ENCODE measurements around the gene SNX32.
"Not testable (repeated sequence)": the region's sequence is repeated elsewhere in the genome, so short reads cannot be mapped to it uniquely, and the experiment has no call there.

SNX32 gene

DNA sequence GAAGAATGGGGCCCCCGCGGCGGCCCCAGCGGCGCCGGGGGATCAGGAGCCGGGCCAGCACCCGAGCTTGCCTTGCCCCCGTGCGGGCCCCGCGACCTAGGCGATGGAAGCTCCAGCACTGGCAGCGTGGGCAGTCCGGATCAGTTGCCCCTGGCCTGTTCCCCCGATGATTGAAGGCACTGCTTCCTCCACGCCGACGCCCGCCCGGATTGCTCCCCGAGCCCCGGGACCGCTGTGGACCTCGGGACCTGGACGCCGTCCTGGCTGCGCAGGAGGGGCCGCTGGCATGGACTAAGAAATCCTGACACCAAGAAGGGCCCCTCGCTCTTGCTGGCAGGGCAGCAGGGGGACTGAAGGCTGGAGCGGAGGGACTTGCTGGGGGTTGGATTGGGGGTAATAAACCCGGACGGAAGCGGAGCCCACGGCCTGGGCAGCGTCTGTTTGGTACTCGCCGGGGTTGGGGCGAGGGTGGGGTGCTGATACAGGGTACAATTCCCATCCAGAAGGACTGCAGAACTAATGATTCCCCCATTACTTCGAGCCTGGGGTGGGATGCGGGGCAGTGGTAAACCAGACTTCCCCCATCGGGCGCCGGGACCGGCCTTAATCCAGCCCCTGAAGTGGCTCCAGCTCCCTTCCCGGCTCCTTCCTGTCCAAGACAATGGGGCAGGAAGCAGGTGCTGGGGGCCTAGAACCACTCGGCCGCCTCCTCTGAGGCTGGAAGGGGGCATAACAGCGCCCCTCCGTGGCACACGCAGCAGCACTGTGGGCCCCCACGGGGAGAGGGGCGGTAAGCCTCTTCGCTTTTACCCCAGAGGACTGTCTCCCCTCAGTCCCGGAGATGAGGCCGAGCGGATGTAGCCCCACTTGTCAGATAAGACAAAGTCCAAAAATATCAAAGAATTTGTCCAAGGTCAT lies 57.7 kb downstream of the SNX32 start:
- Mint-ChIP-seq H3K27me3 (no peaks in the 10 kb centered on the region), H3K36me3 (peaks cover 14% of the 10 kb centered on the region), H3K4me3 (peak overlapping the region; percentile 81), H3K27ac (peak overlapping the region; percentile 42), H3K4me1 (peaks cover 64% of the 10 kb centered on the region), H3K9me3 (no peaks in the 10 kb centered on the region)

DNA sequence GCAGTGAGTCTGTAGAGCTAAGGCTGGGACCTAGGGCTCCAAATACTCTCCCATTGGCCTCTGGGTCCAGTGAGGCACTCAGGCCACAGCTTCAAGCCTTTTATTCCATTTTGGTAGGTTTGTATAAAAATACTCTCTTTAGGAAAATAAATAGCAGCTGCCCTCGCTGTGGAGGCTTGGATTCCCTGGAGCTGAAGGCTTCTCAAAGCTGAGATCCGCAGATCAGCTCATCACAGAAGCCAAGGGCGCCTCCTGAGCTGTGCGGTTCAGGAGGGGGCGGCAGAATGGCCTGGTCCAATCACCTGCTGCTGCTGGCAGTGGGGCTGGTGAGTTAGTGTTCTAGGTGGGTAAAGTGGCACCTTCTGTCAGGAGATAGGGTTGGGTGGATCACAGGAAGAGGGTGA lies 58.4 kb downstream of the SNX32 start:
- Mint-ChIP-seq H3K4me1 (peaks cover 64% of the 10 kb centered on the region), H3K4me3 (peak overlapping the region; percentile 81), H3K36me3 (peaks cover 18% of the 10 kb centered on the region), H3K27ac (peak overlapping the region; percentile 97)
- H3K27me3 Mint-ChIP-seq, H3K9me3 Mint-ChIP-seq: not testable (repeated sequence)

DNA sequence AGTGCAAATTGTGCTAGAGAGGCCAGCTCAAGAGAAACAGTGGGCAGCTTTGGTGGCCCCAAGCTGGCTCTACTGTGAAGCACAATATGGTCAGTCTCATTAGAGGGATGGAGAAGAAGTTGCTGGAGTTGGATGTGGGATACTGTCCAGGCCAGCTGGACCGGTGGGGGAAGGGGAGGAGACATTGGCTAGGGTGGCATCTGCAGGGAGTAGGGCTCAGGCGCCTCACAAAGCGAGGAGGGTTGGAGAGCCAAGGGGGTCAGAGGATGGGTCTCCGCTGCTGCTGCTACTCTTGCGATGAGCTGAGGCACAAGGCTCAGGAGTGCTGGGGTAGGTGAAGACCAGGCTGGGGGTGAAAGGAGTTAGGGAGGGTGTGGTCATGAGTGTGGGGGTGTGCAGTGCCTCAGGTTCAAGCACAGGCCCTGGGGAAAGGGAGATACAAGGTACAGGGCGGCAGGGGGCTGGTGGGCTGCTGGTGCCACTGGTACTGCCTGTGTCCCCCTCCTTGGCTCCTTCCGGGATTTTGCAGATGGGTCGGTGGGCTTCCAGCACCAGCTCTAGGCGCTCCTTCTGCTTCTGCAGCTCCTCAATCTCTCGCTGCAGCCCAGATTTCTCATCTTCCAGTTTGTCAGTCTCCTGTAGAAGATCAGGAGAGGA lies 59.0 kb downstream of the SNX32 start:
- Mint-ChIP-seq H3K36me3 (peaks cover 19% of the 10 kb centered on the region), H3K4me1 (peaks cover 69% of the 10 kb centered on the region), H3K9me3 (no peaks in the 10 kb centered on the region), H3K4me3 (peak overlapping the region; percentile 81), H3K27me3 (no peaks in the 10 kb centered on the region), H3K27ac (peak overlapping the region; percentile 97)

DNA sequence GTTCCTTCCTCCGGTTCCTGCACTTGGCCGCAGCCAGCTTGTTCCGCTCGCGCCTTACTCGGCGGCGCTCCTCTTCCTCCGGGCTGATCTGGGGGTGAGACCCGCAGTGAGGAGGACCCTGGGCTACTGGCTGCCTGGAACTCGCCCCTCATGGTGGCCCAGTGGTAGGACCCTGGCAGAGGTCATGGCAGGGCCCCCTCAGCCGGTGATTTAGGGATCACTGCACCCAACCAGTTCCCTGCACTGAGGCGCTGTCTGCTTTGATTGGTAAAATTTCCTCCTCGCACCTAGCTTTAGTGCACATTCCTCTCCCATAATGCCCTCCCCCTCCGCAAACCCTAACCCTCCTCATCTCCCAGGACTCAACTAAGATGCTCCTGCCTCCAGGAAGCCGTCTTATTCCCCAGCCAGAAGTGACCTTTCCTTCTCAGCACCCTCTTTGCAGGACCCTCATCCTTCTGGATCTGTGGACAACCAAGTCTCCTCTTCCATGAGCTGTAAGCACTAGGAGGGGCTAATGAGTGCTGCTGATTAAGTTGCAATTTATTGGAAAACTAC lies 60.4 kb downstream of the SNX32 start:
- H3K27me3 Mint-ChIP-seq: no peaks in the 10 kb centered on the region
- H3K27ac Mint-ChIP-seq: peak overlapping the region; percentile 18

DNA sequence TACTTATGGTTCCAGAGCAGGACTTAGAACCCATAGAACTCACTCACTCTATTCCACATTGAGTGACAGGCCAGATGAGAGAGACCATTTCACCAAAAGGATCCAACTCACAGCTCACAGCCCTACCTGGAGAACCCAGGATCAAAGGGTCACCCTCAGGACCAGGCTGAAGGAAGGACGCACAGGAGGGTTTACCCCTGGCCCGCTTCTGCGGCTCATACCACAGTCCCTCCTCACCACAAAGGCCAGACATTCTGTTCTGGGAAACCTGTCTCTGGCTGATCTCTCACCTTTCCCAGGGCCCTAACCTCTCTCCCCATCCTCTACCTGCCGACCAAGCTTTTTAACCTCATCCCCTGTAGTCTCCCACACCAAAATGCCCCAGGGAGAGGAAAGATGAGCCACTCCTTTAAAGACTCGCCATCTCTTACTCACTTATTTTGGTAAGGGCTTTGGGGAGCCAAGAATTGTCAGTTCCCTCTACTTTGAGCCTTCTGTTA lies 61.8 kb downstream of the SNX32 start:
- Mint-ChIP-seq H3K36me3 (peaks cover 22% of the 10 kb centered on the region), H3K27me3 (no peaks in the 10 kb centered on the region), H3K4me1 (peaks cover 53% of the 10 kb centered on the region), H3K9me3 (no peaks in the 10 kb centered on the region), H3K4me3 (peak overlapping the region; percentile 24), H3K27ac (peak overlapping the region; percentile 85)

More for the DNA sequence above, 60.4 kb downstream of the SNX32 start:
- peak overlapping the region; percentile 81 for H3K4me3 Mint-ChIP-seq
- H3K36me3 Mint-ChIP-seq: peaks cover 22% of the 10 kb centered on the region
- no peaks in the 10 kb centered on the region for H3K9me3 Mint-ChIP-seq
- H3K4me1 Mint-ChIP-seq: peaks cover 65% of the 10 kb centered on the region

DNA sequence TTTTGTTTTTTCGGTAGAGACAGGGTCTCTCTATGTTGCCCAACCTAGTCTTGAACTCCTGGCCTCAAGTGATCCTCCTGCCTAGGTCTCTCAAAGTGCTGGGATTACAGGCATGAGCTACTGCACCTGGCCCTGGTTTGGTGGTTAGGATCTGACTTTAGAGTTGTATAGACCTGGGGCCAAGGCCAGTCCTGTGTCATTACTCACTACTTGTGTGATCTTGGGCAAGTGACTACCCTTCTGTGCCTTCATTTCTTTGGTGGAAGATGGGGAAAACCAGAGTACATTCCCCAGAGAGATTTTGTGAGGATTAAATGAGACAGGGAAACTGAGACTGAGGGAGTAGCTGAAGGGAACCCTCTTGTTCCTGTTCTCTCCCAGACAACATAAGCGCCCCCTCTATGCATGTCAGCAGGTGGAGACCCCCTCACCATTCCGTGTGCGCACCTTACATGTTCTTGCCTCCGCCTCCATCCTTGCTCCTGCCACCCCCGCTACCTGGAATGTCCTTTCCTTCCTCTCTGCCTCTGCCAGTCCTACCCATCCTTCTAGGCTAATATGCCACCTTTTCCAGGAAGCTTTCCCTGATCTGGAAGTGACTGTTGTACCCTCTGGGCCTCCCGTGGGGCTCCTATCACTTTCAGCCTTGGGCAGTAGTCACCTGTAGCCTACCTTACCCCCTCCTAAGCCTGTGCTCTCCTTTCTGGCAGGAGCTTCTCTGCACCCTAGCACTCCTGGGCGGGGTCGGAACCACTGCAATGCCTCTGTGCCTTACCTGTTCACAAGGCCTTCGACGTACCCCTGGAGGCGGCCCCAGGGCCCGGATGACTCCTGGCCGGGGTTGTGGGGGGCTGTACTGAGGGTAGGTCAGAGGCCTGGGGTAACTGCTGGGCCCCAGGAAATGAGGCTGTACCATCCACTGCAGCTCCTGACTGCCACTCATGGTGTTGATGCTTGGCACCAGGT lies 62.6 kb downstream of the SNX32 start:
- H3K4me3 Mint-ChIP-seq: peak overlapping the region; percentile 24

DNA sequence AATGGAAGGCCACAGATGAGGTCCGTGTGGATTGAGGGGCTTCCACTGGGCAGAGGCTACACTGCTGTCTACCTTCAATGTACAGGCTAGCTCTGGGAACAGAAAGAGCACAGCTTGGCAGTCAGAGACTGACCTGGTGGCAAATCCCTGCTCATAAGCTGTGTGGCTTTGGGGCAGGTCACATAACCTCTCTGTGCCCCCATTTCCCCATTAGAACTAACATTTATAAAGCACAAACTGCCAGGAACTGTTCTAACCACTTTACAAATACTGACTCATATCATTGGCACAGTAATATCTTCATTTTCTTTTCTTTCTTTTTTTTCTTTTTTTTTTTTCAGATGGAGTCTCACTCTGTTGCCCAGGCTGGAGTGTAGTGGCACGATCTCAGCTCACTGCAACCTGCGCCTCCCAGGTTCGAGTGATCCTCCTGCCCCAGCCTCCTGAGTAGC lies 63.3 kb downstream of the SNX32 start:
- peak overlapping the region; percentile 70 for H3K27ac Mint-ChIP-seq
- no peaks in the 10 kb centered on the region for H3K9me3 Mint-ChIP-seq
- peaks cover 22% of the 10 kb centered on the region for H3K36me3 Mint-ChIP-seq
- peak overlapping the region; percentile 65 for H3K4me3 Mint-ChIP-seq
- no peaks in the 10 kb centered on the region for H3K27me3 Mint-ChIP-seq
- H3K4me1 Mint-ChIP-seq: peaks cover 59% of the 10 kb centered on the region

More for the DNA sequence above, 62.6 kb downstream of the SNX32 start:
- no peaks in the 10 kb centered on the region for H3K27me3 Mint-ChIP-seq
- peaks cover 22% of the 10 kb centered on the region for H3K36me3 Mint-ChIP-seq
- peak overlapping the region; percentile 8 for H3K27ac Mint-ChIP-seq
- H3K9me3 Mint-ChIP-seq: no peaks in the 10 kb centered on the region
- H3K4me1 Mint-ChIP-seq: peaks cover 60% of the 10 kb centered on the region

DNA sequence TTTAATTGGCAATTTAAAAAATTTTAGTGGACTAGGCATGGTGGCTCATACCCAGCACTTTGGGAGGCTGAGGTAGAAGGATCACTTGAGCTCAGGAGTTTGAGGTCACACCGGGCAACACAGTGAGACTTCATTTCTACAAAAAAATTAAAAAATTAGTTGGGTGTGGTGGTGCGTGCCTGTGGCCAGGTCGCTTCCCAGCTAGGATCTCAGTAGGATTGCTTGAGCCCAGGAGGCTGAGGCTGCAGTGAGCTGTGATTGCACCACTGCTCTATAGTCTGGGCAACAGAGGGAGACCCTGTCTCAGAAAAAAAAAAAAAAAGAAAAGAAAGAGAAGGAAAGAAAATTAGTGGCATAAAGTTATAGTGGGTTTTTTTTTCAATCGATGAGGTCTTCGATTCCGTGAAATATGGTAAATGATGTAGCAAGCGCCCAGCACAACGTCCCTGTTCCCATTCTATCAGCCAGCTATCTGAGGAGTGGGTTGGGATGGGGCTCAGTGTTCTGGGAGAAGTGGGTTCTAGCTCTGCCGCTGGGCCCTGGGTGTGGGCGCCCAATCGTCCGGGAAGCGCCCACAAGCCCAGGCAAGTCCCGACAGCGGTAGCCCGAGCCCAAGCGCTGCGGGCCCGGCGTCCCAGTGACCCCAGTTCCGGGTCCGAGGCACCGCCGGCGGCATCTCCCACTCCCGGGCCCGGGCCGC lies 65.0 kb downstream of the SNX32 start:
- H3K27ac Mint-ChIP-seq: peak overlapping the region; percentile 97
- no peaks in the 10 kb centered on the region for H3K9me3 Mint-ChIP-seq
- H3K4me1 Mint-ChIP-seq: peaks cover 41% of the 10 kb centered on the region
- H3K36me3 Mint-ChIP-seq: peaks cover 15% of the 10 kb centered on the region
- H3K4me3 Mint-ChIP-seq: peak overlapping the region; percentile 93
- no peaks in the 10 kb centered on the region for H3K27me3 Mint-ChIP-seq

DNA sequence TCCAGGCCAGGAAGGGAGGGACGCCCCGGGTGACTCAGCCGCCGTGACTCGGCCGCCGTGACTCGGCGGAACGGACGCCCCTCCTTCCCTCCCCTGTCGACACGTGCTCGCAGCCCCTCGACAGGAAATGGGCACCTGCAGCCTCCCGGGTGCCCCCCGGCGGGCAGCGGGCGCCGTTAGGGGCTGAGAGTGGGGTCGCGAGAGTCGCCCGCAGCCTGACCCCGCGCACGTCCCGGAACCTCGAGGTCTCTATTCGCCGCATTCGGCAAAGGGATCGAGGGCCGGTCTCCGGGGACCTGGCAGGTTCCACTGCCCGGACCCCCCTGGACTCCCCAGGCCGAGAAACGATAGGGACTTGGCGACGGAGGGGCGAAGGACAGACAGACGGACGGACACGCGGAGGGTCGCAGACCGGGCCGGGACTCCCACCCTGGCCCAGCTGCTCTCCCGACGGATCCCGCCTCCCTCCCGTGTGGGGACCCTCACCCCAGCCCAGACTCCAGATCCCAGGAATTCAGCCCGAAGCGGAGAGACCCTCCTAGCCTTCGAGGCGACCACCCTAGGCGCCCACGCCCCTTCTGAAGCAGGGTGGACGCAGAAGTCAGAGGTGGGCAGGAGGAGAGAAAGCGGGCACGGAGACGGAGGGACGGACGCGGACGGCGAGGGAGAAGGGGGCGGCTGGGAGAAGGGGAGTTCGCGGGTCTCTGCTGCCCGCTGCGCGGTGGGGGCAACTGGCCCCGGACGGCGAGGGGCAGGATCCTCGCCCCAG lies 65.8 kb downstream of the SNX32 start:
- peaks cover 13% of the 10 kb centered on the region for H3K36me3 Mint-ChIP-seq
- H3K27me3 Mint-ChIP-seq: no peaks in the 10 kb centered on the region
- peak overlapping the region; percentile 93 for H3K4me3 Mint-ChIP-seq
- H3K27ac Mint-ChIP-seq: peak overlapping the region; percentile 93
- H3K9me3 Mint-ChIP-seq: no peaks in the 10 kb centered on the region
- peaks cover 35% of the 10 kb centered on the region for H3K4me1 Mint-ChIP-seq

DNA sequence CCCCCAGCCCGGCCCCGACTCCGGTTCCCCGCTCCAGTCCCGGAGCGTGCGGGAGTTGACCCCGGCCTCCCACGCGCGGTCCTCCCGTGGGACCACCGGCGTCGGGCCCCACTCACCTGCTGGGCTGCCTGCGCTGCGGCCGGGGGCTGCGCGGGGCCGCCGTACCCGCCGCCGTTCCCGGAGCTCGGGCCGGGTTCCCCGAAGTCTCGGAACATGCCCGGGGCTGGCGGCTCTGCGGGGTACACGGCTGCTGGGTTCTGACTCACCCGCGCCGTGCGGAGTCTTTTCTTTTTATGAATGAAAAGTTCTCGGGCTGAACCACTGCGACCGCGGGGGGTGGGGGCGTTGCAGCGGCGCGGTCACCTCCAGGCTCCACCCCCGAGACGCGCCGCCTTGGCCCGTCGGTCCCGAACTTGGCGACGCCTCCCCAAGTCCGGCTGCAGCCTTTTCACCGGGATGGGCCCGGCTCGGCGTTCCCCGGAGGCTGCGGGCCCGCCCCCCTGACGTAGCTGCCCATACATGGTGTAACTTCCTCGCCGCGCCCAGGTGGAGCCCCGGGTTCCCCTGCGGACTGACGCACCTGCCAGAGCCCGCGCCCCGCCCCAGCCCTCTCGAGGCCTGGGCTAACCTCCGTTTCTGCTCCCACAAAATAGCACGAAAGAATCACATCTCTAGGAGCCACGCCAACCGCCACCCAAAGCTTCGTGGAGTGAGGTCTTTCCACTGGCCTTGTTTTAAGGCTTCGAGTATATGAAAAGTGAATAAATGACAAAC lies 66.5 kb downstream of the SNX32 start, which contains the start of gene FOSL1:
FOSL1 (minus strand) TSS at position 264 of the 774 bp plus-strand sequence; CDS start at position 215, 49 bp downstream.
- peak within 1 kb of the TSS; percentile 93 for H3K27ac Mint-ChIP-seq
- H3K4me1 Mint-ChIP-seq: peaks cover 32% of the 10 kb centered on the region
- H3K9me3 Mint-ChIP-seq: no peaks in the 10 kb centered on the region
- H3K36me3 Mint-ChIP-seq: peaks cover 13% of the 10 kb centered on the region
- peak within 1 kb of the TSS; percentile 93 for H3K4me3 Mint-ChIP-seq
- H3K27me3 Mint-ChIP-seq: no peaks in the 10 kb centered on the region

DNA sequence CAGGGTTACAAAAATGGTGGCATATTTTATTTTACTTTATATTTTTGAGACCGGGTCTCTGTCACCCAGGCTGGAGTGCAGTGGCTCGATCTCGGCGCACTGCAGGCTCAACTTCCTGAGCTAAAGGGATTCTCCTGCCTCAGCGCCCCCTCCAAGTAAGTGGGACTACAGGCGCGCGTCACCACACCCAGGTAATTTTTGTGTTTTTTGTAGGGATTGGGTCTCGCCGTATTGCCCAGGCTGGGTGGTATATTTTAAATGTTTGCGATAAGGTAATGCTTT lies 67.1 kb downstream of the SNX32 start:
- Mint-ChIP-seq H3K9me3 (no peaks in the 10 kb centered on the region), H3K36me3 (peaks cover 13% of the 10 kb centered on the region), H3K27me3 (no peaks in the 10 kb centered on the region), H3K4me1 (peaks cover 26% of the 10 kb centered on the region), H3K4me3 (peak overlapping the region; percentile 60), H3K27ac (peak overlapping the region; percentile 79)

DNA sequence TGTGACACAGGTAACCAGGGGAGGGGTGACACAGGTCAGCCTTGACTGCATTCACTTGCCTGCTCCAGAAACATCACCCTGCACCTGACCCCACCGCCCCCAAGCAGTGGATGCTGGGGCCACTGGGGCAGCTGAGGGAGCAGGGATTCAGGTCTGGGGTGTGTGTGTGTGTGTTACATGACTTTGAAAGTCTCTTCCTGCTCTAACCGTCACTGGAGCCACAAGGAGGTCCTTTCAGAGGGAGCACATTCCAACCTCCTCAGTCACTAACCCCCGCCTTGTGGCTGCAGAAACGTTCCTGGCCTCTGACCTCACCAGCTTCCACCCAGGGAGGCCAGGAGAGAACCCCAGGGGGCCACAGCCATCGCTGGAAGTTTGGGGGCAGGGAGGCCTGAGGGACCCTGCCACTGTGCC lies 69.3 kb downstream of the SNX32 start:
- no peaks in the 10 kb centered on the region for H3K9me3 Mint-ChIP-seq

More for the DNA sequence above, 69.3 kb downstream of the SNX32 start:
- Mint-ChIP-seq H3K4me1 (peaks cover 8% of the 10 kb centered on the region), H3K27ac (no peak overlapping the region), H3K4me3 (no peak overlapping the region), H3K36me3 (peaks cover 3% of the 10 kb centered on the region), H3K27me3 (no peaks in the 10 kb centered on the region)

Data from activated naive CD4-positive, alpha-beta T cell treated with anti-CD3 and anti-CD28 coated beads, Interleukin-2, amount 50 U/mL, for 24 hours (primary cell).